BLaER1 (cell line): ENCODE data around the gene MYT1.

Experiments
- H3K27ac ChIP-seq: shearing (Covaris generic); formaldehyde crosslinking; 2 replicates; pipeline ENCODE4 v1.8.1; 2022
- H3K27me3 ChIP-seq: shearing (Covaris generic); formaldehyde crosslinking; 2 replicates; pipeline ENCODE4 v1.8.1; 2022
- H3K36me3 ChIP-seq: shearing (Covaris generic); formaldehyde crosslinking; 2 replicates; pipeline ENCODE4 v1.8.1; 2022
- H3K4me1 ChIP-seq: shearing (Covaris generic); formaldehyde crosslinking; 2 replicates; pipeline ENCODE4 v1.8.1; 2022
- H3K4me2 ChIP-seq: shearing (Covaris generic); formaldehyde crosslinking; 2 replicates; pipeline ENCODE4 v1.8.1; 2022
- H3K4me3 ChIP-seq: shearing (Covaris generic); formaldehyde crosslinking; 2 replicates; pipeline ENCODE4 v1.8.1; 2022
- H3K9ac ChIP-seq: shearing (Covaris generic); formaldehyde crosslinking; 2 replicates; pipeline ENCODE4 v1.8.1; 2022
- H3K9me3 ChIP-seq: shearing (Covaris generic); formaldehyde crosslinking; 2 replicates; pipeline ENCODE4 v1.8.1; 2022
- H4K20me1 ChIP-seq: shearing (Covaris generic); formaldehyde crosslinking; 2 replicates; pipeline ENCODE4 v1.8.1; 2022
- Cebpa-rat ChIP-seq: shearing (Covaris generic); IDR thresholded peaks from 2 replicates; pipeline ENCODE4 v1.8.1; 2022

MYT1 gene

DNA sequence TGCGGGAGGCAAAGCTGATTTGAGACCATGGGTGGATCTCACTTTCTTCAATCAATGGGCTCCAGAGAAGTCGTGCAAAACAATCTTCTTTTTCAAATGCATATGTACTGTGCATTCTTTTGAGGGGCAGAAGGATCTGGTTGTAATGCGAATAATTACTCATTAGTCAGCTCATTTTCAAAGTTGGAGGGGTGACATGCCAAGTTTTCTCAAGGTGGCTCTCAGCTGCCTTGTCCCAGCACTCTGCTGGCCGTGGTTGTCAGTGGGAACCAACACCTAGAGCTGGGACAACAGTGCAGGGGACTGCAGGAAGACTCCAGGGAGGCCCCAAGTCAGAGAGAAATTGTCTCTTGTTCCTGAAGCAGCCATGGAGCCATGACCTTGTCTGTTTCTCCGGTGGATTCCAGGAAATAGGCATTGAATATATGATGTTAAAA, 25.3 kb downstream of the MYT1 start:
- TF ChIP-seq Cebpa-rat: no peak
- H3K27me3 ChIP-seq: no peaks in the 10 kb centered on the region
- H3K4me1 ChIP-seq: peaks cover 25% of the 10 kb centered on the region
- H3K9ac ChIP-seq: no peak overlapping the region
- no peaks in the 10 kb centered on the region for H4K20me1 ChIP-seq
- H3K4me3 ChIP-seq: no peak overlapping the region
- H3K36me3 ChIP-seq: no peaks in the 10 kb centered on the region
- H3K27ac ChIP-seq: no peak overlapping the region
- no peak overlapping the region for H3K4me2 ChIP-seq
- peaks cover 27% of the 10 kb centered on the region for H3K9me3 ChIP-seq

DNA sequence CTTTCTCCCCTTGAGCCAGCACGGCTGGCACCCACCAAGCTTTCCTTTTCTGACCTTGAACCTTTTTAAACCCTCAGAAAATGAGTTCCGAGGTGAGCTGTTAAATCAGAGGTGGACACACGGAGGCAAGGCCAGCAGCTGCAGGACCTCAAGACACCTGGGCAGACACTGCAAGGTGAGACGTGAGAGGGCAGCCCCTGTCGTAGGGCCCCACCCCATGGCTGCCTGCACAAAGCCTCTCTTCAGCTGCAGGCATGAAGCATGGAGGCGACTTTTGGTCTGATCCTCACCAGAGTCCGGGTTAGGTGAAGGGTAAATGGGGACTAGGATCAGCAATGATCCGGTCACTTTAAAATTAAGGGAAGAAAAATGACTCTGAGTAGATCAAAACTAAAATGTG, 25.7 kb downstream of the MYT1 start:
- no peak for TF ChIP-seq Cebpa-rat
- no peak overlapping the region for H3K27ac ChIP-seq
- H3K4me2 ChIP-seq: no peak overlapping the region
- H3K4me1 ChIP-seq: peaks cover 26% of the 10 kb centered on the region
- no peak overlapping the region for H3K9ac ChIP-seq
- peaks cover 27% of the 10 kb centered on the region for H3K9me3 ChIP-seq
- no peaks in the 10 kb centered on the region for H3K27me3 ChIP-seq
- H4K20me1 ChIP-seq: no peaks in the 10 kb centered on the region
- no peak overlapping the region for H3K4me3 ChIP-seq
- no peaks in the 10 kb centered on the region for H3K36me3 ChIP-seq

DNA sequence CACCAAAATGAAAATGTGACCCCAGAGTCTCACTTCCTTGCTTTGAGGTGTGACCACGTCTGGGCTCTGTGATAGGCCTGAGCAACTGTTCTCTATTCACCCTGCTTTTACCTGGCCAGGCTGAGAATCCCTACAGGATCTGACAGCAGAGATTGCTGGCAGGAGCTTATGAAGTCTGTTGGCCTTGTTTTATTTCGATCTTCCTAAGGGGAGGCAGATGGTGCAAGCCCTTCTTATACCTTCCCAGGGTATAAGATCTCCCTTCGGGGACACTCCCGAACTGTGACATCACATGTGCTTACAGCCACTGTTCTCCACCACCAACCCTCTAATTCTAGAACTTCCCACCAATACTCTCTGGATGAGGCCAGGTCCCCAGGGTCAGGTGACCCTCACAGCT, 26.8 kb downstream of the MYT1 start:
- Histone ChIP-seq H3K36me3 (no peaks in the 10 kb centered on the region), H3K27me3 (no peaks in the 10 kb centered on the region), H3K4me2 (no peak overlapping the region), H3K27ac (no peak overlapping the region), H4K20me1 (no peaks in the 10 kb centered on the region), H3K9me3 (peaks cover 19% of the 10 kb centered on the region), H3K4me3 (no peak overlapping the region), H3K4me1 (peaks cover 26% of the 10 kb centered on the region), H3K9ac (no peak overlapping the region)
- TF ChIP-seq Cebpa-rat: no peak

DNA sequence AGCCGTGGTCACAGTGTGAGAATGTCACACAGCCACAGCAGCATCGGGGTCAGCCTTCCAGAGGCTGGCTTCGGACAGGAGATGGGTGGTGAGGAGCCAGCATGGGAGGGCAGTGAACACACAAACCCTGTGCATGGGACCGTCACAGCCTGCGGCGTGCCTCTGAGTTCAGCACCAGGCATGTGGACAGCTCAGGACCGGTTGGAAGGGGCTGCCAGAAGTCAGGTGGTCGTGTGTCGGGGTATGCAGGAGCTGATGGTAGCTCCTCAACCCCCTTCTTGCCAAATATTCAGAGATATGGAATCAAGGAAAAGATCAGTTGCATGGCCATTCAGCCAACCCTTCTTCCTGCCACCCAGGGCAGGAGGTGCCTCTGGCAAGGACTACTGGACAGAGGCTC, 28.2 kb downstream of the MYT1 start:
- Histone ChIP-seq H3K9me3 (peaks cover 5% of the 10 kb centered on the region), H3K4me2 (peak overlapping the region; percentile 83), H3K27me3 (no peaks in the 10 kb centered on the region), H4K20me1 (no peaks in the 10 kb centered on the region), H3K36me3 (no peaks in the 10 kb centered on the region), H3K4me1 (peaks cover 29% of the 10 kb centered on the region), H3K9ac (no peak overlapping the region), H3K27ac (no peak overlapping the region), H3K4me3 (no peak overlapping the region)
- TF ChIP-seq Cebpa-rat: no peak

DNA sequence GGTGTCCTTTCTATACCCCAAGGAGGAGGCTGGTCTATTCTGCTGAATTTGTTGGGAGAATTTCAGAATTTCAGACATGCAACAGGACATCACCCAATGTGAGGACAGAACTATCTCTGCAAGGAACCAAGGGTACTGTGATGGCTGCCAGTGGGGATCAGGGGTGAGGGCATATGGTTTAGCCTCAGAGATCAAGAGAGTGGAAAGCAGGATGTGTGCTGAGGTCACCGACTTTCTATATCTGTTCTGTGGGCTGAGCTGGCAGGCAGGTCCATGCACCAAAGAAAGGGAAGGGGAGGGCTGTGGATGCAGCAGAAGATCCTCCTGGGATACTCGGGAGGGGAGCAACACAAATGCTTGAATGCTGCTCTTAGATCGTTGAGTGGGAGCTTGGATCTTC, 28.8 kb downstream of the MYT1 start:
- Histone ChIP-seq H3K9me3 (no peaks in the 10 kb centered on the region), H3K4me1 (peaks cover 36% of the 10 kb centered on the region), H3K4me3 (no peak overlapping the region), H4K20me1 (no peaks in the 10 kb centered on the region), H3K36me3 (no peaks in the 10 kb centered on the region), H3K4me2 (peak overlapping the region; percentile 83), H3K27ac (no peak overlapping the region), H3K27me3 (no peaks in the 10 kb centered on the region), H3K9ac (no peak overlapping the region)
- no peak for TF ChIP-seq Cebpa-rat

DNA sequence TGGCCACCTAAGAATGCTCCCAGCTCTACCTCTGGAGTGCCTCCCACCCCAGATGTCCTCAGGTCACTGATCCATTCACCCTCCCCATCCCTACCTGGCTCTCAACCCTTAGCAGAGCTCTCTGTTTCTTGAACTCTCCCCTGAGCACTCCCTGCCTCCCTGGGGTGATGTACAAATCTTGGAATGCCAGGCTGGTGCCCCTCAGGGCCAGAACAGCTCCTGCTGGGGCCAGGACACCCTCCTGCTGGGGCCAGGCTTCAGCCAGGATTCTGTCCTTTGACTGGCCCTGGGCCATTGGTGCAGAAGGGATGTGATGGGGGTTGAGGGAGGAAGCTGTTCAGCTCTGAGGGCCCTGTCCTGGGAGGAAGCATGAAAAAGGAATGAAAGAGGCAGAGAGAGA, 30.0 kb downstream of the MYT1 start:
- H3K9me3 ChIP-seq: no peaks in the 10 kb centered on the region
- TF ChIP-seq Cebpa-rat: no peak
- peaks cover 7% of the 10 kb centered on the region; the same call in 1 of the 2 replicates for H4K20me1 ChIP-seq
- no peak overlapping the region for H3K9ac ChIP-seq
- H3K4me3 ChIP-seq: no peak overlapping the region
- no peaks in the 10 kb centered on the region for H3K27me3 ChIP-seq
- peak overlapping the region; percentile 83 for H3K4me2 ChIP-seq
- peaks cover 48% of the 10 kb centered on the region for H3K4me1 ChIP-seq
- no peak overlapping the region for H3K27ac ChIP-seq
- no peaks in the 10 kb centered on the region for H3K36me3 ChIP-seq

DNA sequence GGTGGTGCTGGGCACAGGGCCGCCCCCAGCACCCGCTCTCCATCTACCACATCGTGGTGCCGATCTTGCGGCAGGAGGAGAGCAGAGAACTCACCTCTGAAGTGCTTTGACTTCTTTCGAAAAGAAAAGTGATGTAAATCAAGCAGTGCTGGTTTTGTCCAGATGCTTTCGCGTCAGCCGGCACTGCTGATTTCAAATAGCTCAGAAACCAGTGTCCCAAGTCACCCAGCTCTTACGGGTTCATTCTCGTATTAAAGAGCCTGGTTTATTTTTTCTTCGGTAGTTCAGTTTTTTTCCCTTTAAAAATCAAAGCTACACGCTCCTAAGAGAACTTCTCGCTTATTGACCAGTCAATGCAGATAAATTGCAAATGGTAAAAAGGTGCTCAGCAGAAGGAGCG, 32.1 kb downstream of the MYT1 start:
- H3K4me2 ChIP-seq: no peak overlapping the region
- H3K27me3 ChIP-seq: no peaks in the 10 kb centered on the region
- H3K4me1 ChIP-seq: peaks cover 63% of the 10 kb centered on the region
- H3K9ac ChIP-seq: no peak overlapping the region
- peaks cover 8% of the 10 kb centered on the region; the same call in 1 of the 2 replicates for H4K20me1 ChIP-seq
- H3K9me3 ChIP-seq: peaks cover under 1% of the 10 kb centered on the region; the same call in 1 of the 2 replicates
- H3K36me3 ChIP-seq: no peaks in the 10 kb centered on the region
- H3K4me3 ChIP-seq: no peak overlapping the region
- no peak for TF ChIP-seq Cebpa-rat
- no peak overlapping the region for H3K27ac ChIP-seq

DNA sequence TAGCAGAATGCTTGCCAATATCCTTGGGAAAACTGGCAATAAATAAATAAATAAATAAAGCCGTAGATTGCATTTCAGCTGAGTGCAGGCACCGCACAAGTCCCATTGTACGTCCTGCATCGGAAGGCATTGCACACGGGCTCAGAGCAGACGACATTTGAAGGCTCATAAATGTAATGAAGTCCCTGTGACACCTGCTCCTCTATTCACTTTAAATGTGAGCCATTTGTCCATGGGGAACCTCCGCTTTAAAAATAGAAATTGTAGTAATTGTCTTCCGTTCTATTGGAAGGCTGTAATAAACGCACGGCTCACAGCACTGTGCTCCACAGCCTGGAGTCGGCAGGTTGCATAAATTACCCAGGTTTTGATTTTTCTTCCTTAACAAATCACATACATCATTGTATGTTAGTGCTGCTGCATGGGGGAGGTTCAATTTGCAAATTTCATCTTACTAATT, 32.6 kb downstream of the MYT1 start:
- no peaks in the 10 kb centered on the region for H3K27me3 ChIP-seq
- TF ChIP-seq Cebpa-rat: no peak
- H4K20me1 ChIP-seq: peaks cover 8% of the 10 kb centered on the region; the same call in 1 of the 2 replicates
- H3K4me1 ChIP-seq: peaks cover 63% of the 10 kb centered on the region
- H3K36me3 ChIP-seq: no peaks in the 10 kb centered on the region
- no peak overlapping the region for H3K27ac ChIP-seq
- H3K4me2 ChIP-seq: no peak overlapping the region
- no peak overlapping the region for H3K9ac ChIP-seq
- peaks cover 6% of the 10 kb centered on the region; the same call in 1 of the 2 replicates for H3K9me3 ChIP-seq
- no peak overlapping the region for H3K4me3 ChIP-seq

DNA sequence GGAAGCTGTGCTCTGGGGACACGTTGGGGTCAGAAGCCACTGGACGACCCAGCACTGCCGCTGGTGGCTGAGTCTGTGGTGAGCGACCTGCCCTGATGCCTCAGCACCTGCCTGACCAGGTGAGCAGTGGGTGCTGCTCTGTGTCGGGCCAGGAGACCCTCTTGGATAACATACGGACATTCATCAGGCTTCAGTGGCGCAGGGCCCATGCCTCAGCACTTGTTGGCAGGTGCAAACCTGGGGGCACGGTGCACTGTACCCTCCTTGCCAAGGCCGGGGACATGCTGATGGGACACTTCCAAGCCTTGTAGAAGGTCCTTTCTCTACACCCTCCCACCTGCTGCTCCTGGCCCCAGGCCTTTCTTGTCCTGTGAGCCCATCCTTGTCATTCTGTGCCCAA, 34.1 kb downstream of the MYT1 start:
- Histone ChIP-seq H3K9me3 (peaks cover 10% of the 10 kb centered on the region; the same call in 1 of the 2 replicates), H3K9ac (no peak overlapping the region), H3K4me3 (no peak overlapping the region), H4K20me1 (peaks cover 8% of the 10 kb centered on the region; the same call in 1 of the 2 replicates), H3K36me3 (no peaks in the 10 kb centered on the region), H3K4me1 (peaks cover 51% of the 10 kb centered on the region), H3K4me2 (peak overlapping the region; percentile 79), H3K27me3 (no peaks in the 10 kb centered on the region), H3K27ac (no peak overlapping the region)
- TF ChIP-seq Cebpa-rat: no peak

DNA sequence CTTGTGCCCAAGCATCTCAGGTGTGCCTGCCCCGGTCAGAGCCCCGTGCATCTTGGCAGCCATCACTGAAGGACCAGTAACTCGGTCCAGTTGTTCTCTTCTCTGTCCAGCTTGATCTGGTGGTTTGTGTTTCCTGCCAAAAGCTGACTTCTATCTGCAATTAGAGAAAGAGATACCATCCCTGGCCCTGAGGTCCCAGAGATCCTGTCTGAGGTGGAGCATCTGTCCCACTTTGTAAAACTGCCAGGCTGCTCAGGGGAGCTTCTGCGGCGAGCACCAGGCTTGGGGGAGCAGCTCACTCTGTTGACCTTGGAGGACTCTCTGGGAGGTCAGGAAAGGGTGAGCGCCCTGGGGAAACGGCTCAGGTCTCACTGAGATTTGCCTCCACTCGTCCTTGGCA, 35.1 kb downstream of the MYT1 start:
- no peak overlapping the region for H3K9ac ChIP-seq
- TF ChIP-seq Cebpa-rat: no peak
- peaks cover 8% of the 10 kb centered on the region; the same call in 1 of the 2 replicates for H4K20me1 ChIP-seq
- H3K4me2 ChIP-seq: peak overlapping the region; percentile 79
- H3K4me3 ChIP-seq: no peak overlapping the region
- peaks cover 40% of the 10 kb centered on the region for H3K4me1 ChIP-seq
- no peaks in the 10 kb centered on the region for H3K36me3 ChIP-seq
- peaks cover 10% of the 10 kb centered on the region; the same call in 1 of the 2 replicates for H3K9me3 ChIP-seq
- H3K27me3 ChIP-seq: no peaks in the 10 kb centered on the region
- H3K27ac ChIP-seq: no peak overlapping the region

DNA sequence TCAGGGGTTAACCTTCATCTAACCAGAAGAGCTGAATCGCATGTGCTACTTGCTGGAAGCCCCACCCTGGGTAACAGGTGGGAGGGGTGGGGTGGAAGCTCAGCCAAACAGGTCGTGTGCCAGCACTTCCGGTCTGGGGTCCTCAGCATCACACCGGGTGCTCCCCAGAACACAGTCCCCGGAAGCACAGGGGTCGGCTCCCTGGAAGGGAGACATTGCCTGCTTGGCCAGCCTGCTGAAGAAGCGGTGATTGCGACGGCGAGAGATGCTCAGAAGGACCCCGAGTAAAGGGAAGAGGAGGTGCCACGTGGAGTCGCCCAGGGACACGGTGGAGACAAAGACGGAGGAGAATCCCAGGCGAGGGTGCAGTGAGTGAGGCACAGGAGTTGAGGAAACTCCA, 36.5 kb downstream of the MYT1 start:
- Histone ChIP-seq H3K36me3 (no peaks in the 10 kb centered on the region), H3K4me1 (peaks cover 48% of the 10 kb centered on the region), H3K9ac (no peak overlapping the region), H3K27ac (no peak overlapping the region), H3K4me3 (no peak overlapping the region), H3K4me2 (no peak overlapping the region), H3K27me3 (no peaks in the 10 kb centered on the region), H4K20me1 (peaks cover 8% of the 10 kb centered on the region; the same call in 1 of the 2 replicates), H3K9me3 (peaks cover 10% of the 10 kb centered on the region; the same call in 1 of the 2 replicates)
- no peak for TF ChIP-seq Cebpa-rat
